Tibial nerve (tissue), 4 donors: ENCODE measurements around the gene PCDHGB1. TPM values are rescaled to one million over a fixed set of nuclear protein-coding genes. Genes with fewer than 3 reads are reported as not detected.
"Not testable (repeated sequence)": the region's sequence is repeated elsewhere in the genome, so short reads cannot be mapped to it uniquely, and the experiment has no call there.

Experiments used
- DNase-seq, 2 donors: peaks; one replicate each; pipeline ENCODE4 v3.0.0-alpha.2; 2019; ENCODE audit warnings: low spot score in 2 of 2
- H3K27ac ChIP-seq, 4 donors: fragments of 200-600 bp; sonication (generic) in 3 of 4; one replicate each; pipeline ENCODE4 v1.5.1; 2017 to 2019; ENCODE audit warnings: mild to moderate bottlenecking in 1 of 4
- H3K27me3 ChIP-seq, 2 donors: fragments of 200-600 bp; sonication (generic) in 1 of 2; one replicate each; pipeline versions ENCODE4 v1.5.1 to v1.6.0; 2017 to 2019
- H3K36me3 ChIP-seq, 3 donors: fragments of 200-600 bp; sonication (generic); one replicate each; pipeline ENCODE4 v1.5.1; 2018 to 2019
- H3K4me1 ChIP-seq, 4 donors: fragments of 200-600 bp; sonication (generic) in 3 of 4; one replicate each; pipeline ENCODE4 v1.5.1; 2017 to 2019
- H3K4me3 ChIP-seq, 4 donors: fragments of 200-600 bp; sonication (generic) in 3 of 4; one replicate each; pipeline ENCODE4 v1.5.1; 2017 to 2019; ENCODE audit warnings: mild to moderate bottlenecking in 1 of 4, moderate library complexity in 1 of 4
- H3K9me3 ChIP-seq, 4 donors: fragments of 200-600 bp; sonication (generic) in 3 of 4; one replicate each; pipeline ENCODE4 v1.5.1; 2017 to 2019
- EP300 ChIP-seq, 2 donors: sonication (generic); formaldehyde crosslinking; IDR thresholded peaks; one replicate each; pipeline ENCODE4 v1.6.1; 2017; ENCODE audit warnings: antibody characterized with exemption in 2 of 2, mild to moderate bottlenecking in 1 of 2
- POLR2A ChIP-seq, 2 donors: fragments of 450-650 bp; IDR thresholded peaks; one replicate each; pipeline ENCODE4 v1.6.1; 2017; ENCODE audit warnings: antibody characterized with exemption in 2 of 2, mild to moderate bottlenecking in 2 of 2, moderate library complexity in 2 of 2
- WGBS, 2 donors: methylation state at CpG; one replicate each; pipeline ENCODE4 v1.1.5; 2018; 5-methylcytosine and 5-hydroxymethylcytosine counted together
- total RNA-seq, 4 donors: library from RNA; depleted of rRNA; stranded (reverse); fragments of >200 nt; gene quantifications; one replicate each; pipeline ENCODE4 v1.1.0, GENCODE V29; 2016
- TF ChIP-seq, protein P1 (sequence below), 5 experiments: fragments of 200-600 bp in 3 of 5; fragments of 450-650 bp in 2 of 5; sonication (generic) in 3 of 5; IDR thresholded peaks; one replicate each; pipeline ENCODE4 v1.5.1; 2016 to 2019; ENCODE audit warnings: antibody characterized with exemption in 5 of 5, mild to moderate bottlenecking in 3 of 5, moderate library complexity in 2 of 5

Gene PCDHGB1
- total RNA-seq, 4 donors from 2014 or later: 4.3 to 8.4 (median 6.8) TPM

DNA sequence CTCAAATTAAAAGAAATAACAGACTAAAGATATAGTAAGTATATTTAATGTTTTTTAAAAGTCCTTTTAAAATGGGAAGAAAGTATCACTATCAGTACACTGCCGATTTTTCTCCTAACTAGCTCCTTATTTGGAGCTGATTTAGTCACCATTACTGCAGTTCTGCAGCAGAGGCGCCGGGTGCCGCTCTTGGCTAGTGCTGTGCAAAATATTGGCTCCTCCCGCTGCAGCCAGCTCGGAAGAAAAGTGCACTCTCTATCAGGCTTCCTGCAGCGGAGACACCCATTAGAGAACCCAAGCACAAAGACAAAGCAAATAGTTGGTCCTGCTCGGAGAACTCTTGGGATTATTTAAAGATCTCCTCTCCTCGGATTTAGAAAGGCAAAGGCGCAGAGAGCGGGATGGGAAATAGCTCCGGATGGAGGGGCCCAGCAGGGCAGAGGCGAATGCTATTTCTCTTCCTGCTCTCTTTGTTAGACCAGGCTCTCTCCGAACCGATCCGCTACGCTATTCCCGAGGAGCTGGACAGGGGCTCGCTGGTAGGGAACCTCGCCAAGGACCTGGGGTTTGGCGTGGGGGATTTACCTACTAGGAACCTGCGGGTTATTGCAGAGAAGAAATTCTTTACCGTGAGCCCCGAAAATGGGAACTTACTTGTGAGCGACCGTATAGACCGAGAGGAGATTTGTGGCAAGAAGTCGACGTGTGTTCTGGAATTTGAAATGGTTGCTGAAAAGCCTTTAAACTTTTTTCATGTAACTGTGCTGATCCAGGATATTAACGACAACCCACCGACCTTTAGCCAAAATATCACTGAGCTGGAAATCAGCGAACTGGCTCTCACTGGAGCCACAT is 20.3 kb downstream of the PCDHGB1 start, which contains the start of gene PCDHGB3:
TSS of gene PCDHGB3 (plus strand) at position 249 of the 855 bp plus-strand sequence. CDS start at position 402, 153 bp downstream.
- WGBS, 2 donors: 17 to 26% methylated on average over 32 of the region's 32 CpGs
- DNase-seq: no peak
- Histone ChIP-seq H3K9me3 (peaks cover 0 to 100% (median 45%) of the 10 kb centered on the region in 4 donors), H3K27ac (no peak within 1 kb of the TSS), H3K4me1 (no peaks in the 10 kb centered on the region), H3K36me3 (peaks cover 0 to 23% (median 0%) of the 10 kb centered on the region in 3 donors), H3K27me3 (no peaks in the 10 kb centered on the region), H3K4me3 (peak within 1 kb of the TSS in 2 of 4 donors; percentile 8 to 34)
- TF ChIP-seq POLR2A (IDR thresholded peaks at IDR 0.05) (no peak), EP300 (IDR thresholded peaks at IDR 0.05) (no peak)
- TF ChIP-seq, protein P1, sequence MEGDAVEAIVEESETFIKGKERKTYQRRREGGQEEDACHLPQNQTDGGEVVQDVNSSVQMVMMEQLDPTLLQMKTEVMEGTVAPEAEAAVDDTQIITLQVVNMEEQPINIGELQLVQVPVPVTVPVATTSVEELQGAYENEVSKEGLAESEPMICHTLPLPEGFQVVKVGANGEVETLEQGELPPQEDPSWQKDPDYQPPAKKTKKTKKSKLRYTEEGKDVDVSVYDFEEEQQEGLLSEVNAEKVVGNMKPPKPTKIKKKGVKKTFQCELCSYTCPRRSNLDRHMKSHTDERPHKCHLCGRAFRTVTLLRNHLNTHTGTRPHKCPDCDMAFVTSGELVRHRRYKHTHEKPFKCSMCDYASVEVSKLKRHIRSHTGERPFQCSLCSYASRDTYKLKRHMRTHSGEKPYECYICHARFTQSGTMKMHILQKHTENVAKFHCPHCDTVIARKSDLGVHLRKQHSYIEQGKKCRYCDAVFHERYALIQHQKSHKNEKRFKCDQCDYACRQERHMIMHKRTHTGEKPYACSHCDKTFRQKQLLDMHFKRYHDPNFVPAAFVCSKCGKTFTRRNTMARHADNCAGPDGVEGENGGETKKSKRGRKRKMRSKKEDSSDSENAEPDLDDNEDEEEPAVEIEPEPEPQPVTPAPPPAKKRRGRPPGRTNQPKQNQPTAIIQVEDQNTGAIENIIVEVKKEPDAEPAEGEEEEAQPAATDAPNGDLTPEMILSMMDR (IDR thresholded peaks at IDR 0.05): peak in 2 of 5 experiments; percentile 13 to 15

- no peaks in the 10 kb centered on the region for H3K4me1 ChIP-seq
- H3K9me3 ChIP-seq: peaks cover 0 to 99% (median 44%) of the 10 kb centered on the region in 4 donors
- 41 to 42% methylated on average over 39 to 58 of the region's 69 CpGs for WGBS, 2 donors
- H3K27me3 ChIP-seq: no peaks in the 10 kb centered on the region
- DNase-seq: no peak
- peaks cover 0 to 29% (median 0%) of the 10 kb centered on the region in 3 donors for H3K36me3 ChIP-seq
- TF ChIP-seq, protein P1 (IDR thresholded peaks at IDR 0.05): no peak
- TF ChIP-seq POLR2A (IDR thresholded peaks at IDR 0.05) (no peak), EP300 (IDR thresholded peaks at IDR 0.05) (no peak)
- no peak overlapping the region for H3K4me3 ChIP-seq
- no peak overlapping the region for H3K27ac ChIP-seq
These were observed 21.9 kb downstream of the PCDHGB1 start for GRCh38 chr5:141371572-141372475.

- H3K4me3 ChIP-seq: peak within 1 kb of the TSS in 2 of 4 donors; percentile 3 to 29
- peaks cover 0 to 99% (median 49%) of the 10 kb centered on the region in 4 donors for H3K9me3 ChIP-seq
These were observed 23.9 kb downstream of the PCDHGB1 start, which contains the start of gene PCDHGA6 for GRCh38 chr5:141373673-141374317. TSS of gene PCDHGA6 (plus strand) at chr5:141373891. CDS start at chr5:141374084, 193 bp downstream.

DNA sequence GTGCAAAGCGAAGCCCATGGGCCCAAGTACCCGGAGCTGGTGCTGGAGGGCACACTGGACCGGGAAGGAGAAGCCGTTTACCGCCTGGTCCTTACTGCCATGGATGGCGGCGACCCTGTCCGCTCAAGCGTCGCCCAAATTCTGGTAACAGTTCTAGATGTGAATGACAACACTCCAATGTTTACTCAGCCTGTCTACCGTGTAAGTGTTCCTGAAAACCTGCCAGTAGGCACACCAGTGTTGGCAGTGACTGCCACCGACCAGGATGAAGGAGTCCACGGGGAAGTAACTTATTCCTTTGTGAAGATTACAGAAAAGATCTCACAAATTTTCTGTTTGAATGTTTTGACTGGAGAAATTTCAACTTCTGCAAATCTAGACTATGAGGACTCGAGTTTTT is 24.7 kb downstream of the PCDHGB1 start:
- no peak for DNase-seq
- Histone ChIP-seq H3K36me3 (peaks cover 0 to 35% (median 0%) of the 10 kb centered on the region in 3 donors), H3K27ac (no peak overlapping the region), H3K4me3 (no peak overlapping the region), H3K4me1 (no peaks in the 10 kb centered on the region), H3K9me3 (peaks cover 0 to 99% (median 51%) of the 10 kb centered on the region in 4 donors), H3K27me3 (no peaks in the 10 kb centered on the region)
- TF ChIP-seq EP300 (IDR thresholded peaks at IDR 0.05) (no peak), POLR2A (IDR thresholded peaks at IDR 0.05) (no peak)
- TF ChIP-seq, protein P1 (IDR thresholded peaks at IDR 0.05): no peak
- 58 to 68% methylated on average over 14 of the region's 14 CpGs for WGBS, 2 donors

More at GRCh38 chr5:141373673-141374317, 23.9 kb downstream of the PCDHGB1 start, which contains the start of gene PCDHGA6:
- no peak within 1 kb of the TSS for H3K27ac ChIP-seq
- no peak for DNase-seq
- H3K4me1 ChIP-seq: no peaks in the 10 kb centered on the region
- no peaks in the 10 kb centered on the region for H3K27me3 ChIP-seq
- 15 to 23% methylated on average over 24 to 27 of the region's 27 CpGs for WGBS, 2 donors
- H3K36me3 ChIP-seq: peaks cover 0 to 32% (median 0%) of the 10 kb centered on the region in 3 donors
- TF ChIP-seq, protein P1 (IDR thresholded peaks at IDR 0.05): peak in 1 of 5 experiments; percentile 22
- no peak for TF ChIP-seq POLR2A (IDR thresholded peaks at IDR 0.05)
- TF ChIP-seq EP300 (IDR thresholded peaks at IDR 0.05): no peak

GRCh38 chr5:141375444-141376155 is 25.7 kb downstream of the PCDHGB1 start:
- H3K4me3 ChIP-seq, H3K27me3 ChIP-seq, H3K27ac ChIP-seq, H3K4me1 ChIP-seq, DNase-seq: not testable (repeated sequence)
- Histone ChIP-seq H3K36me3 (peaks cover 0 to 31% (median 0%) of the 10 kb centered on the region in 3 donors), H3K9me3 (peaks cover 0 to 99% (median 48%) of the 10 kb centered on the region in 4 donors)
- WGBS, 2 donors: 38 to 63% methylated on average over 12 to 37 of the region's 48 CpGs
